ENCODE measurements around the gene MTMR12.
A peak's percentile ranks its signal among the peaks of the same experiment; 100 is the strongest.
"Not testable (repeated sequence)": the region's sequence is repeated elsewhere in the genome, so short reads cannot be mapped to it uniquely, and the experiment has no call there.

Gene MTMR12

GRCh38 chr5:32325616-32326015 lies 12.9 kb upstream of the MTMR12 start:
- no peak for DNase-seq (ENCODE audit: low read depth in 2 of 2, low spot score in 1 of 2)

GRCh38 chr5:32325062-32325461 lies 12.3 kb upstream of the MTMR12 start:
- no peak for DNase-seq (ENCODE audit: low read depth in 2 of 2, low spot score in 1 of 2)

- no peak for DNase-seq (ENCODE audit: low read depth in 2 of 2, low spot score in 1 of 2)
Observed at GRCh38 chr5:32323741-32324140, 11.0 kb upstream of the MTMR12 start.

GRCh38 chr5:32322882-32323281 lies 10.1 kb upstream of the MTMR12 start:
- DNase-seq (ENCODE audit: low read depth in 2 of 2, low spot score in 1 of 2) = no peak

GRCh38 chr5:32321787-32322186 lies 9.0 kb upstream of the MTMR12 start:
- DNase-seq (ENCODE audit: low read depth in 2 of 2, low spot score in 1 of 2) = not testable (repeated sequence)

- DNase-seq (ENCODE audit: low read depth in 2 of 2, low spot score in 1 of 2) = no peak
Observed at GRCh38 chr5:32320576-32320975, 7.8 kb upstream of the MTMR12 start.

- no peak for DNase-seq (ENCODE audit: low read depth in 2 of 2, low spot score in 1 of 2)
Observed at GRCh38 chr5:32319926-32320543, 7.3 kb upstream of the MTMR12 start.

- DNase-seq (ENCODE audit: low read depth in 2 of 2, low spot score in 1 of 2) = no peak
Observed at GRCh38 chr5:32319392-32319791, 6.7 kb upstream of the MTMR12 start.

- DNase-seq (ENCODE audit: low read depth in 2 of 2, low spot score in 1 of 2) = no peak
Observed at GRCh38 chr5:32317041-32317440, 4.3 kb upstream of the MTMR12 start.

- no peak for DNase-seq (ENCODE audit: low read depth in 2 of 2, low spot score in 1 of 2)
Observed at GRCh38 chr5:32315221-32316014, 2.7 kb upstream of the MTMR12 start.

- no peak for DNase-seq (ENCODE audit: low read depth in 2 of 2, low spot score in 1 of 2)
Observed at GRCh38 chr5:32314658-32315057, 1.9 kb upstream of the MTMR12 start.

- DNase-seq (ENCODE audit: low read depth in 2 of 2, low spot score in 1 of 2) = not testable (repeated sequence)
Observed at GRCh38 chr5:32314152-32314488, 1.4 kb upstream of the MTMR12 start.

- peak; percentile 4 to 14 for DNase-seq (ENCODE audit: low read depth in 2 of 2, low spot score in 1 of 2)
Observed at GRCh38 chr5:32312197-32312594, 543 bp downstream of the MTMR12 start.

- DNase-seq (ENCODE audit: low read depth in 2 of 2, low spot score in 1 of 2) = no peak
Observed at GRCh38 chr5:32311404-32312196, 1.1 kb downstream of the MTMR12 start.

GRCh38 chr5:32309761-32310160 lies 3.0 kb downstream of the MTMR12 start:
- DNase-seq (ENCODE audit: low read depth in 2 of 2, low spot score in 1 of 2) = no peak

GRCh38 chr5:32308946-32309345 lies 3.8 kb downstream of the MTMR12 start:
- no peak for DNase-seq (ENCODE audit: low read depth in 2 of 2, low spot score in 1 of 2)

GRCh38 chr5:32307769-32308194 lies 5.0 kb downstream of the MTMR12 start:
- DNase-seq (ENCODE audit: low read depth in 2 of 2, low spot score in 1 of 2) = no peak

GRCh38 chr5:32304622-32305021 lies 8.1 kb downstream of the MTMR12 start:
- DNase-seq (ENCODE audit: low read depth in 2 of 2, low spot score in 1 of 2) = no peak

GRCh38 chr5:32303755-32304120 lies 9.0 kb downstream of the MTMR12 start:
- DNase-seq (ENCODE audit: low read depth in 2 of 2, low spot score in 1 of 2) = no peak

GRCh38 chr5:32302835-32303754 lies 9.6 kb downstream of the MTMR12 start:
- DNase-seq (ENCODE audit: low read depth in 2 of 2, low spot score in 1 of 2) = no peak

GRCh38 chr5:32301891-32302290 lies 10.8 kb downstream of the MTMR12 start:
- no peak for DNase-seq (ENCODE audit: low read depth in 2 of 2, low spot score in 1 of 2)

Measured in stimulated activated CD8-positive, alpha-beta memory T cell treated with anti-CD3 and anti-CD28 coated beads, Interleukin-4, amount 100 ng/mL, for 1 hour (primary cell).